ENCODE measurements around the gene KCNE1. TPM values are rescaled to one million over a fixed set of nuclear protein-coding genes. Genes with fewer than 3 reads are reported as not detected.

Gene KCNE1
- total and polyA plus RNA-seq, 10 of the 15 experiments (the other 5 are each of a cell fraction or from before 2014, with no cell fraction given), result 0.06 to 0.18 (median 0.09) TPM; not detected in 5

- no peak for TF ChIP-seq ATF3 (IDR thresholded peaks at IDR 0.05; ENCODE audit: borderline replicate concordance, extremely low read depth, low read depth, low read length)
- no peak for TF ChIP-seq ZNF274 (IDR thresholded peaks at IDR 0.05; ENCODE audit: insufficient read depth, insufficient read length)
- TF ChIP-seq, protein P1, sequence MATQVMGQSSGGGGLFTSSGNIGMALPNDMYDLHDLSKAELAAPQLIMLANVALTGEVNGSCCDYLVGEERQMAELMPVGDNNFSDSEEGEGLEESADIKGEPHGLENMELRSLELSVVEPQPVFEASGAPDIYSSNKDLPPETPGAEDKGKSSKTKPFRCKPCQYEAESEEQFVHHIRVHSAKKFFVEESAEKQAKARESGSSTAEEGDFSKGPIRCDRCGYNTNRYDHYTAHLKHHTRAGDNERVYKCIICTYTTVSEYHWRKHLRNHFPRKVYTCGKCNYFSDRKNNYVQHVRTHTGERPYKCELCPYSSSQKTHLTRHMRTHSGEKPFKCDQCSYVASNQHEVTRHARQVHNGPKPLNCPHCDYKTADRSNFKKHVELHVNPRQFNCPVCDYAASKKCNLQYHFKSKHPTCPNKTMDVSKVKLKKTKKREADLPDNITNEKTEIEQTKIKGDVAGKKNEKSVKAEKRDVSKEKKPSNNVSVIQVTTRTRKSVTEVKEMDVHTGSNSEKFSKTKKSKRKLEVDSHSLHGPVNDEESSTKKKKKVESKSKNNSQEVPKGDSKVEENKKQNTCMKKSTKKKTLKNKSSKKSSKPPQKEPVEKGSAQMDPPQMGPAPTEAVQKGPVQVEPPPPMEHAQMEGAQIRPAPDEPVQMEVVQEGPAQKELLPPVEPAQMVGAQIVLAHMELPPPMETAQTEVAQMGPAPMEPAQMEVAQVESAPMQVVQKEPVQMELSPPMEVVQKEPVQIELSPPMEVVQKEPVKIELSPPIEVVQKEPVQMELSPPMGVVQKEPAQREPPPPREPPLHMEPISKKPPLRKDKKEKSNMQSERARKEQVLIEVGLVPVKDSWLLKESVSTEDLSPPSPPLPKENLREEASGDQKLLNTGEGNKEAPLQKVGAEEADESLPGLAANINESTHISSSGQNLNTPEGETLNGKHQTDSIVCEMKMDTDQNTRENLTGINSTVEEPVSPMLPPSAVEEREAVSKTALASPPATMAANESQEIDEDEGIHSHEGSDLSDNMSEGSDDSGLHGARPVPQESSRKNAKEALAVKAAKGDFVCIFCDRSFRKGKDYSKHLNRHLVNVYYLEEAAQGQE (IDR thresholded peaks at IDR 0.05; ENCODE audit: low read depth, low read length), result no peak
- no peak for TF ChIP-seq CBFB (IDR thresholded peaks at IDR 0.05; ENCODE audit: low read depth)
- TF ChIP-seq IRF4 (IDR thresholded peaks at IDR 0.05; ENCODE audit: low read depth, low read length), result no peak
- no peak for TF ChIP-seq HDAC6 (IDR thresholded peaks at IDR 0.05; ENCODE audit: unreplicated experiment)
- no peak for TF ChIP-seq ZBTB33 (IDR thresholded peaks at IDR 0.05)
- TF ChIP-seq MYC (IDR thresholded peaks at IDR 0.05; ENCODE audit: insufficient read depth, insufficient read length, insufficient replicate concordance, low read length, severe bottlenecking), result no peak
- no peak for TF ChIP-seq ZBTB4 (CRISPR knock-in tag; IDR thresholded peaks at IDR 0.05)
- no peak for TF ChIP-seq SREBF1 (IDR thresholded peaks at IDR 0.05; ENCODE audit: low read length)
- no peak for TF ChIP-seq POU2F2 (IDR thresholded peaks at IDR 0.05; ENCODE audit: borderline replicate concordance, low read depth, low read length)
- TF ChIP-seq MLLT1 (IDR thresholded peaks at IDR 0.05), result no peak
- TF ChIP-seq RELB (IDR thresholded peaks at IDR 0.05; ENCODE audit: low read depth), result peak; percentile 64; the same call in 1 of the 2 replicates
- no peak for TF ChIP-seq PAX5 (IDR thresholded peaks at IDR 0.05; ENCODE audit: borderline replicate concordance, low read depth, low read length)
- no peak for TF ChIP-seq KDM1A (IDR thresholded peaks at IDR 0.05; ENCODE audit: borderline replicate concordance)
- TF ChIP-seq SMAD1 (IDR thresholded peaks at IDR 0.05; ENCODE audit: low read depth, partially characterized antibody), result no peak
- TF ChIP-seq RAD51 (IDR thresholded peaks at IDR 0.05), result no peak
Measured at GRCh38 chr21:34526618-34527290, 14.7 kb upstream of the KCNE1 start (continued).

All from GM12878 (cell line).